HG03025 (cell line): Measurements from ENCODE around the gene KLF8.

ENCODE experiments used
- ATAC-seq: cut with Tn5 transposase; IDR thresholded peaks from one replicate; pipeline ENCODE4 v1.9.1; 2021; ENCODE audit warnings: mild to moderate bottlenecking, moderate library complexity; ENCODE audit not compliant: unreplicated experiment, low FRiP score

KLF8 gene

DNA sequence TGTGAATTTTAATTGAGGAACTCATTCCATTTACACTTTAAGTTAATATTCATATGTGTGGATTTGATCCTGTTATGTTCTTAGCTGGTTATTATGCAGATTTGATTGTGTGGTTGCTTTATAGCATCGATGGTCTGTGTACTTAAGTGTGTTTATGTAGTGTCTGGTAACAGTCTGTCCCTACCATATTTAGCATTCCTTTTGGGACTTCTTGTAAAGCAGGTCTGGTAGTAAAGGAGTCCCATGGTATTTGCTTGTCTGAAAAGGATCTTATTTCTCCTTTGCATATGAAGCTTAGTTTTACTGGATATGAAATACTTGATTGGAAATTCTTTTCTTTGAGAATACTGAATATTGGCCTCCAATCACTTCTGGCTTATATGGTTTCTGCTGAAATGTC lies 76.6 kb downstream of the KLF8 start:
- no peak for ATAC-seq

DNA sequence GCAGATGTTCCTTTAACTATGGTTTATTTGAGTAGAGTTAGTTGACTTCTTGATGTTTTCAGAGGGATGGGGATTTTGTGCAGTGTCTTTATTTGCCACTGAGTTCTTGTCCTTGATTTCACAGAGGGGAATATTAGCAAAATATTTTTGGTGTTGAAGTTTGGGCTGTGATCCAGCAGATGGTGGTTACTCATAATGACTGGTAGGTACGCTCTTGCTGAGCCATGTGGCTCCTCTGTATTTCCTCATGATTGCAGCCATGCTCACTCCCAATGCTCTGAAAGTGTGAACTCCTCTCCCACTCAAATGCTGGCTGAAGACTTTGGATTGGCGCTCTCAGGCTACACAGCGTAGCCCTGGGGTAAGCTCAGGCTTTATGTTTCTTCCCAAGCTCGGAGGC lies 77.7 kb downstream of the KLF8 start:
- ATAC-seq = no peak

DNA sequence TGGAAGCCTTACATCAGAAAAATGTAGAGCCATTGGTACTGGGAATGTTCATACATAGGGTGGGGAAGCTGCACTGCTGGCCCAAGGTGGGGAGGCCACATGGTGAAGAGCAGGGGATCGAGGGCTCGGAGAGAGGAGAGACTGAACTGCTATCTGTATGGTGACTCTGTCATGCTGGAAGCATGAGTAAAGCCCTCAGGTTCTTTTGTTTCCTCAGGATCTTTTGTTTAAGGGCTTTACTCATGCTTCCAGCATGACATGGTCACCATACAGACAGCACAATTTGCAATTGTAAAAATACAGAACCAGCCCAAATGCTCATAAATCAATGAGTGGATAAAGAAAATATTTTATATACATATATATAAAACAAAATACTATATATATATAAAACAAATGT lies 78.4 kb downstream of the KLF8 start:
- no peak for ATAC-seq

DNA sequence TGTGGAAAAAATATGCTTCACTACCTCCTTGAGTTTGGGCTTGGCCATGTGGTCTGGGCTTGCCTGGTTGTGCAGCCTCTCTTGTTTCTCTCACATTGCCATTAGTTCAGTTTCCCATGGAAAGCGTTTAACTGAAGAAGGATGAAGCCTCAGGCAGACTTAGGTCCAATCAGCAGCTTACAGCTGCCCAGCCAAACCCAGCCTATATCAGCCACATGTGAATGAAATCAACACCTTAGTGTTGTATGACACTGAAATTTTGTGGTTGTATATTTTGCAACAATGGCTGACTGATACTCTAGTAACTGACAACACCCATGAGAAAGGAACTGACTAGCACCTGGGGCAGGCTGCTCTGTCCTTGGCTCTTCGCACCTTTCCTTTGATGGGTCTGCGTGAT lies 81.2 kb downstream of the KLF8 start:
- ATAC-seq = no peak

DNA sequence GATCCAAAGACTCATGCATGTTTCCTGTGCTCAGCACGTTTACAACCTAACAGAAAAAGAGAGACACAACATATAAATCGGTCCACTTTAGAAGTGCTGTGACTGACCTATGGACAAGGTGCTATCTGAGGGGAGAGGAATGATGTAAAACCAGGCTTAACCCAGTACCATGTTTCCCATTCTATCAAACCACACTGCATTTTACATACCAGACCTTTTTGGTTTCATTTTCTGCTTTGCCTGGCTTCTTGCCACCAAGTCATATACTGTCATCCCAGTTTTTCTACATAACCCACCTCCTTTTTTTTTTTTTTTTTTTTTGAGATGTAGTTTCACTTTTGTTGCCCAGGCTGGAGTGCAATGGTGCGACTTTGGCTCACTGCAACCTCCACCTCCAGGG lies 82.2 kb downstream of the KLF8 start:
- ATAC-seq = no peak

DNA sequence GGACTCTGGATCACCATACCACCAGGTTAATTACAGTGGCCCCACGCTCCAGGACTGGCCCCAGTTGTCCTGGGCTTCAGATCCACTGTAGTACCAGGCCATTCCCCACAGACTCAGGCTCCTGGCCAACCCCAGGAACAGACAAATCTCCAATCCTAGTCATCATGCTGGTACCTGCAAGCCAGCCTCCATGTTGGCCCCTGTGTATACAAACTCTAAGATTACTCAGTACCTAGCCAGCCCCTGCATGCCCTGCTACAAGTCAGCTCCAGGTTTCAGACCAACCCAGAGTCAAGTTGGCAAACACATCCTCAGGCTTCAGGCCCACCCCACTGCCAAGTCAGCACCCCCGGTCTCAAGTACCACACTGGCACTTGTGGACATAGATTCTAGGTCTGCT lies 85.9 kb downstream of the KLF8 start:
- no peak for ATAC-seq

DNA sequence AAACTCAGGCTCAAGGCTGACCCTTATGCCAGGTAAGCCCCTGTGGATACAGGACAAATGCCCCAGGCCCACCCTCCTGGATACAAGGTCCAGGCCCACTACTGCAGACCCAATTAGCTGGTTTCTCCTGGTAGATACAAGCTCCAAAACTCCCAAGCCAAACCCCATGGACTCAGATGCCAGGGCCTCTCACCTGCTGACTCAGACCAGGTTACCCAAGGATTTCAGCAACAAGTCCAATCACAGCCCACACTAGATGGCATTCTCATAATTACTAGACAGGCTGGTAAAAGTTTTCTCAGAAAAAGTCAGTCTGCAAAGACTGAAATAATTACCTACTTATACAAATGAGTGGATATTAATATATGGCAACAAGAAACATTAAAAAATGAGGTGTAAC lies 87.0 kb downstream of the KLF8 start:
- ATAC-seq = no peak
